Ureter (tissue), 1 donor: ENCODE results near the gene NRXN2. TPM values are rescaled to one million over a fixed set of nuclear protein-coding genes. Genes with fewer than 3 reads are reported as not detected.

ENCODE experiments used
- DNase-seq: peaks from one replicate; pipeline ENCODE4 v3.0.0-alpha.2; 2020; ENCODE audit warnings: low spot score
- total RNA-seq: library from RNA; stranded (reverse); gene quantifications from one replicate; pipeline ENCODE4 v1.2.4, GENCODE V29; 2023
- donor health status: DM: yes; HTN: yes; CAD: no.

NRXN2 gene
- 11.6 TPM for total RNA-seq

DNA sequence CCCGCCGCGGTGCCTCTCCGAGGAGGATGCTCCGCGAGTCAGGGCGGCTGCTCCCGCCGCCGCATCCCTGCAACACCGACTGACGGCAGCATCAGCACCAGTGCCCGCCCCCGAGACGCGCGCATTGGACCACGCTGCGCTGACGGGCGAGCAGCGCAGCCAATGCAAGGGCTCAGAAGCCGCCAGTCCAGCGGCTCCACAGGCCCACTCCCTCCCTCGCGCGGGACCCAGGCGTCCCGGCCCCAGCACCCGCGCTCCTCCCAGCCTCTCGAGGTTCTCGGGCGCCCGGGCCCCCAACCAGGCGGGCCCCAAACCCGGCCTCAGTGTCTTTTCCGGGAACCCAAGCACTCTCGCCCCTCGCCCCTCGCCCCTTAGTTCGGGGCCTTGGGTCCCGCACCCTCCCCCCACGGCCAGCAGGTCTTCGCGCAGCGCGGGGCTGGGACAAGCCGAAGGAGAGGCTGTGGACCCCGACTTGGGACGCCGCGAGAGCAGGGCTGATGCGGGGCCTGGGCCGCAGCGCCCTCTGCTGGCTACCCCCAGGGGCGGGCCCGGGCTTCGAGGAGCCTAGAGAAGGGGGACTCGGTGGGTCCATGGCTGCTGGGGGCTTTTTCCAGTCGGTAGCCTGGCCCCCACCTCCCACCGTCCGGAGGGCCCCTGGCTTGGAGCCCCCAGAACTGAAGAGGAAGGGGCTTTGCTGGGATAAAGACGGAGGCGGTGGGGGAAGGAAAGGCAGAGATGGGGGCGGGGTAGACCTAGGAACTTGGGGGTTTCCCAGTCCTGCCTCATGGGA, at the start of gene NRXN2:
Gene NRXN2, minus strand, starts transcription at position 81 of the 790 bp plus-strand sequence. CDS start 9,498 bp downstream, outside the sequence.
- DNase-seq: peak; percentile 80

DNA sequence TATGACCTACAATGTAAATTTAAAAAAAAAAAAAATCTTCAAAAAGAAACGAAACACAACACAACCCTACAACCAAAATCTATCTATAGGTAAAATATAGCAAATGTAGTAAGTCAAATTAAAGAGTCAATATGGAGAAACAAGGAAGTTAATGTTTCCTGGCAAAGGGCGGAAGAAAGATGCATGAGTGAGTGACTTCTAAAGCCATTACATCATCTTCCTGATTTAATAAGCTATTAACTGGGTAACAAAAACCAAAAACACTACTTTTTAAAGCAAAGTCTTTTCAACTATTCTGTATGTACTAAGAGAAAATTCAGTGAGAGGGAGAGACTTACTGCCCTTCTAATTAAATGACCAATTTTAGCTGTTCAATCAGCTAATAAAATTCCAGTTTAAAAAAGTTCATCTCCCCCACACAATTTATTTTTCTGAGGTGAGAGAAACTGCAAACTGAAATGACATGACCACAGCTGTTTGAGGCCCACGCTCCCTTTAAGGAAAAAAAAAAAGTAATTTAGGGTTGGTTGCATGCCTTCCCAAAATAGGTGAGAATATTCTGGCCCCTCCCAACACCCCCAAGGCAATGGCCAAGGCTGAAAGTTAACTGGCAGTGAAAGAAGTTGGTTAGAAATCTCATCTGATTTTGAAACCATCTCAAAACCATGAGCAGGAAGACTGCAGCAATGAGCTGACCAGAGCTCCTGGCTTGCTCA, 49.5 kb upstream of the NRXN2 start:
- DNase-seq: no peak

DNA sequence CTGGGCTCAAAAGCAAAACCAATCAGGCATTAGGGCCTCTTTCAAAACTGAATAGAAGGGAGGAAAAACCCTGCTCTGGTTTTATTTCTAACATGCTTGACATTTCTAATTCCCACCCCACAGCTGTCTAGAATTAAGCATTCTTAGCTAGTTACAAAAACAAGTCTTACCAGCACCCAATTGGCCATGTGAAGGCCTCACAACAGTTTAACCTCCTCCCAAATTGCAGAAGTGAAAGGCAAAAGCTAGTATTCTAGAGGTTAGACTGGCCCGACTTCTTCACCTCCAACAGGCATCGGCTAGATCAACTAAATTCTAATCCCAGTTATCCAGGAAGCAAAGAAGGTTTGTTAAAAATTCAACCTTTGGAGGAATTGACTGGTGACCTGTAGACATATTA, 48.9 kb upstream of the NRXN2 start:
- no peak for DNase-seq

DNA sequence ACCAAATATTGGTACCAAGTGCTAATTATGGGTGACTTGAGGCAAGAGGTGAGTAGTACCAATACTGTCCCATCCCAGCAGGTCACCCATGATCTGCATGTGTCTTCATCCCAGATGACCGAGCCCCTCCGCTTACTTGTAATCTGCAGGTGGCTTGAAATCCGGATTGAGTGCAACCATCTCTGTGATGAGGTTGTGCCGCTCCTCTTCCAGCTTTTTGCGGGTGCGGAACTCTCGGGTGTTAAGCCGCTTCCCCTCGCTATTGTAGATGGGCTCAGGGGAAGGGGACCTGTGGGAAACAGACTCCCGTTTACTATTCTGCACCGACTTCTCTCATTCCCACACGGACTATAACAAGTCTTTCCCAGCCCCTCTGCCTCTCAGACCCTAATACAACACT, 47.1 kb upstream of the NRXN2 start:
- no peak for DNase-seq

- no peak for DNase-seq
Measured at GRCh38 chr11:64769283-64769682, 46.3 kb upstream of the NRXN2 start.

GRCh38 chr11:64768300-64768694, 45.3 kb upstream of the NRXN2 start:
- no peak for DNase-seq

- peak; percentile 74 for DNase-seq
Measured at GRCh38 chr11:64767344-64768299, 44.6 kb upstream of the NRXN2 start.

DNA sequence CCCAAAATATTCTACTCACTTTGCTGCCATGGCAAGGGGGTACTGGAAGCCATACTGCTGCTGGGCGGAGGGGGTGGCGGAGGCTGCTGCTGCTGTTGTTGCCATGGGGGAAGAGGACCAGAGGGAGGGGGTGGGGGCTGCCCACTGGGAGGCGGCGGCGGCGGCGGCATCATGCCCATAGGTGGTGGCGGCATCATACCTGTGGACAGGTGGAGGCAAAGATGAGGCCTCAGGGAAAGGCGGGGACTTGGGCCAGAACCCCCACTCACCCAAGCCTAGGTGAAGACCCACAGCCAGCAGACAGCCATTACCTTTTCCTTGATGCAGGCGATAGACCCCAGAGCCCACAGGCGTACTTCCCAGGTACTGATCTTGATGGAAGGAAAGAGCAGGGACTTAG, 43.9 kb upstream of the NRXN2 start:
- DNase-seq: no peak

DNA sequence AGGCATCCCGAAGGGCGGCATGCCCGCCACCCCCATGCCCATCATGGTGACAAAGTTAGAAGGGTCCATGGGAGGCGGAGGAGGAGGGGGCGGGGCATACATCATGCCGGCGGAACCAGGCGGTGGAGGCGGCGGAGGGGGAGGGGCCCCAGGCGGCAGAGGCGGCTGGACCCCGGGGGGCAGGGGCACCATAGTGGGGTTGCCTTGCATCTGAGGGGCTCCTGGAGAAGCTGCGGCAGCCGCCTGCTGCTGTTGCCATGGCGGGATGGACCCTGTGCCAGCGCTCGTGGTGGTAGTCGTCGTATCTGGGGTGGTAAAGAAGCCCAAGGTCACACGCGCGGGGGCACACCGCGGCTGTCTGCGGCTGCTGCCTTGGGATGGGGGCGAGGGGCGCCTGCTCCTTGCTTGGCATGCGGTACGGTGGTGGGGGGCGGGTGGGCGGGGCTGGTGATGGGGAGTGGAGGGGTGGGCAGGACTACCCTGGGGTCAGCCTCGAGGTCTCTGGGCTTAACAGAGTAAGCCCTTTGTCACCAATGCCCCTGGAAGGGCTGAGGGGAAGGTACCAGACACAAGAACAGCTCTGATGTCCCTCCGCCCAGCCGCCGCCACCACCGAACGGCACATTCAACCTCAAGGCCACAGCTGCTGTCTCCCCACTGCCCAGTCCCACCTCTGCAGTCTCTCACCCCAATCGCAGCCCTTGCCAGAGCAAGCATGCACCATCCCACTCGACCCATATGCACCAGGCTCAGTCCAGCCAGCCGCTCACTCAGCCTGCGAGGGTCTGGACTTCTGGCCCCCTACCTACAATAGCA, 43.1 kb upstream of the NRXN2 start:
- DNase-seq: no peak

DNA sequence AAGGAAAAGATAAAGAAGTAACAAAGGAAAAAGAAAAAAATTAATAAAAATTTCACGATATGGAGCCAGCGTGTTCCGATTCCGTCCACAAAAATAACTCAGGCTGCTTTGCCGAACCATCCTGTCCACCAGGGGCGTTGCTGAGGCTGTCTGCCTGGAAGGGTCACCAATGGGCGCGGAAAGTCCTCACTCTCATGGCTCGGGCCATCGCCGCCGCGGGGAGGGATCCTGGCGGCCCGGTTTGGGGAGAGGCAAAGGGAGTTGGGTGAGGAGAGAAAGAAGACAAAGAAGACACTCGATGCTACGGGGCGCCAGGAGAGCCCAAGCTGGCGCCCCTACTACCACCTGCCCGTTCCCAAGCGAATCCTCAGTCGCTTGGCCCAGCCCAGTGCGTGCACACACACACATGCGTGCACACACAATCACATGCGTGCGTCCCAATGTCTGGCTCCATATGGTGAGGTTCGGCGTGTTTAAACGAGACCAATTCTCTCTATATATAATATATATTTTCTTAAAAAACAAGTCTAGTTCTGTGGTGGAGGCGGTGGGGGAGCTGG, 42.4 kb upstream of the NRXN2 start:
- no peak for DNase-seq

DNA sequence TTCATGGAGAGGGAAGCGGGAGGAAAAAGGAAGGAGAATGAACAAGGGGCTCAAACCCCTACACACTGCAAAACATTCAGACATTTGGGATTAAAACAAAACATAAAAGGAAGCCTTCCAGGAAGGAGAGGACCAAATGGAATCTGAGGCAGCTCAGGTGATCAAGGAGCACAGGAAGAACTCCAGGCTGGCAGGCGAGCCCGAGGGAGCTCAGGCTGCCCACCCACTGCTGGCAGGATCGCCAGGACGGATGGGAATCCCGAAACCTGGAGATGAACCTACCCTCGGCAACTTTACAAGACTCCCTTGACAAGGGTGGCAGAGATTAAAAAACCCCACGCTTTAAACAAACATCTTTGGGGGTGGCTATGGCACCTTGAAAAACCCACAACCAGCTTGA, 41.8 kb upstream of the NRXN2 start:
- DNase-seq: no peak

GRCh38 chr11:64764040-64764611, 41.1 kb upstream of the NRXN2 start:
- no peak for DNase-seq

GRCh38 chr11:64763526-64764039, 40.6 kb upstream of the NRXN2 start:
- no peak for DNase-seq

- no peak for DNase-seq
Measured at GRCh38 chr11:64762674-64763525, 39.9 kb upstream of the NRXN2 start.

DNA sequence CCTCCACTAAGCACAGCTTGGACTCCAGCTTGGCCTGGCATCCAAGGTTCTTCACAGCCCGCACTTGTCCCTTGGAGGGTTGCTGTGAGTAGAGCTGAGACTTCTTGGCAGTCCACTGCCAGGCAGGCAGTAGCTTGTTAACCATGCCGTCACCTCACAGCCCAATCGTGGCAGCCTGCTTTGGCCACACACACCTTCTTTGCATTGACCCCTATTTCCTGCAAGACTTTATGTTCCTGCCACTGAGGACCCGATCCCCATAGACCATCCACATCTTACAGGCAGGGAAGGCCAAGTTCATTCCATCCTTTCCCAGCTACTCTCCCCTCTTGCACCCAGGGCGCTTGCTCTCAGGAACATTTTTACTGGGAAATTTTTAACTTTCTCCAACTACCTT, 39.3 kb upstream of the NRXN2 start:
- DNase-seq: no peak

DNA sequence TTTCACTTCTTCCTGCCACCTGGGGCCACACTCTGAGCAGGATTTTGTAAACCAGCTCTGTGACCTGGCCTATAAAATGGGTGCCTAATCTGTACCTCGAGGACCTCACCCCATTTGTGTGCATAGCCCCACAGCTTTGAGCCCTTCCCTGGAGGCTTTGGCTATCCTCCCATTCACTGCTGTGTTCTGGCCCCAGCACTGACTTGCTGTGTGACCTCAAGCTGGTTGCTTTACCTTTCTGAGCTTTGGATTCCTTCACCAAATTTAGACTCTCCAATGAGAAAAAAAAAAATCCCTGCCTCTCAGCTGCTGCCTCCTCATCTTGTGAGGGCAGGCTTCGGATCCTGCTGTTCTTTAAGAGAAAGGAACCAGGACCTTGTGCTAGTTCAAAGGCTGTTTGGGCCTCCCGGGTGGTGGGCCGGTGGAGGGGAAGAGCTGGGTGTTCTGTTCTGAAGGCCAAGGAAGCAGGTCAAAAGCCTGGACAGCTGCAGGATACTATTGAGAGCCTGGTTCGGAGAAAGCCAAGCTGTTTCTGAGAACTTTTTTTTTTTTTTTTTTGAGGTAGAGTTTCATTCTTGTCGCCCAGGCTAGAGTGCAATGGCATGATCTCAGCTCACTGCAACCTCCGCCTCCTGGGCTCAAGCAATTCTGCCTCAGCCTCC, 37.9 kb upstream of the NRXN2 start:
- DNase-seq: no peak

DNA sequence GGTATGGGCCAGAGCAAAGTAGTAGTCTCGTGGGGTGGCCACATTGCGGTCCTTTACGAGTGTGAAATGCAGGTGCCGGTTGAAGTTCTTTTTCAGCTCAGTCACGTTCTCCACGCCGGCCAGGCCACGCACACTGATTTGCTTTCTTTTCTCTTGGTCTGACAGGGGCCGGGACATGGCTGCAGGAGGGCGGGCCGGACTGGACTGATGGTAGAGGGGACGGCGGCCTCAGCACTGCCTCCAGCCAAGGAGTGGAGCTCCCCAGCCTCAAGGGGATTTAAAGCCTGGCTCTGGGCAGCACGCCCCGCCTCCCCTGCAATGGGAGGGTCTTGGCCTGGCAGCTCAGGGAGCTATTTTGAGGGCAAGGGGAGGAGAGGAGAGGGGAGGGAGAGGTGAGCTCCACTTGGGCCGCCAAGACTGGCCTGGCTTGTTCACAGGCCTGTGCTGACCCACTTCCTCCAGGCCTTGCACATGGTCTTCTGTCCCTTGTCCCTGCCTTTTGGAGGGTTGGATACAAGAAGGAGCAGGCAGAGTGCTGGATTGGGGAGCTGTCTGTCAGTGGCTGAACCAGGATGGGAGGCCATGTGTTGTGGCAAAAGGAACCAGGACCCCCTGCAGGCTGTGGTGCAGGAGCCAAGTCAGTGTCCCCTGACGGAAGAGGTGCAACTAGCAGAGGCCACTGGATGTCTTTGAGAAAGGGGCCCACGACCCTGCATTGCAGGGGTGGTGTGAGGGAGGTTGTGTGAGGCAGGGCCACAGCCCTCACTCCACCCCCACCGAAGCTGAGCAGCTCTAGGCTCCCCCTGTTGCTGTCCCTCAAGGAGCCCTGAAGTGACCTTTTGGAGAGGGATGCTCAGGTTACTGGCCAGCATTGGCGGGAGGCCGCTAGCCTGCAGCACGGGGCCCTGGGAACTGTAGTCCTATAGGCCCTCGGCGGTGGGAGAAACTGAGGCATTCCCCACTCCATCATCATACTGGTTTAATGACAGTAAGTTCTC, 37.0 kb upstream of the NRXN2 start, which contains the start of gene PYGM:
Gene PYGM, minus strand, starts transcription at position 253 of the 998 bp plus-strand sequence. Its CDS starts 76 bp downstream, at position 177.
- DNase-seq: no peak
